GM18498 (cell line): ENCODE data around the gene GALNTL6.

Experiments used
- ATAC-seq: cut with Tn5 transposase; IDR thresholded peaks from one replicate; pipeline ENCODE4 v1.9.1; 2021; ENCODE audit warnings: mild to moderate bottlenecking, moderate library complexity; ENCODE audit not compliant: unreplicated experiment

Gene GALNTL6

GRCh38 chr4:171983935-171984805, 171.0 kb downstream of the GALNTL6 start:
- no peak for ATAC-seq

GRCh38 chr4:171985129-171985528, 171.9 kb downstream of the GALNTL6 start:
- no peak for ATAC-seq

GRCh38 chr4:171993247-171993646, 180.0 kb downstream of the GALNTL6 start:
- ATAC-seq: no peak

- ATAC-seq: no peak
These were observed 194.7 kb downstream of the GALNTL6 start for GRCh38 chr4:172007889-172008288.

- ATAC-seq: no peak
These were observed 196.4 kb downstream of the GALNTL6 start for GRCh38 chr4:172009446-172010230.

GRCh38 chr4:172011196-172011595, 198.0 kb downstream of the GALNTL6 start:
- ATAC-seq: no peak

GRCh38 chr4:172018358-172018757, 205.2 kb downstream of the GALNTL6 start:
- no peak for ATAC-seq

GRCh38 chr4:172035562-172035961, 222.4 kb downstream of the GALNTL6 start:
- no peak for ATAC-seq

- ATAC-seq: no peak
These were observed 227.6 kb downstream of the GALNTL6 start for GRCh38 chr4:172040766-172041165.

GRCh38 chr4:172042714-172043114, 229.5 kb downstream of the GALNTL6 start:
- ATAC-seq: no peak

GRCh38 chr4:172045981-172046380, 232.8 kb downstream of the GALNTL6 start:
- ATAC-seq: no peak

GRCh38 chr4:172048666-172049065, 235.5 kb downstream of the GALNTL6 start:
- no peak for ATAC-seq

GRCh38 chr4:172050911-172051310, 237.7 kb downstream of the GALNTL6 start:
- no peak for ATAC-seq

- peak; percentile 79 for ATAC-seq
These were observed 241.8 kb downstream of the GALNTL6 start for GRCh38 chr4:172055046-172055445.

- no peak for ATAC-seq
These were observed 242.3 kb downstream of the GALNTL6 start for GRCh38 chr4:172055498-172055897.

GRCh38 chr4:172061204-172061603, 248.0 kb downstream of the GALNTL6 start:
- peak; percentile 74 for ATAC-seq

- ATAC-seq: no peak
These were observed 255.3 kb downstream of the GALNTL6 start for GRCh38 chr4:172068506-172068905.

- no peak for ATAC-seq
These were observed 260.4 kb downstream of the GALNTL6 start for GRCh38 chr4:172073590-172073989.

- no peak for ATAC-seq
These were observed 270.1 kb downstream of the GALNTL6 start for GRCh38 chr4:172083272-172083671.

- no peak for ATAC-seq
These were observed 275.4 kb downstream of the GALNTL6 start for GRCh38 chr4:172088556-172088955.

- no peak for ATAC-seq
These were observed 282.0 kb downstream of the GALNTL6 start for GRCh38 chr4:172095161-172095560.

GRCh38 chr4:172096786-172097185, 283.6 kb downstream of the GALNTL6 start:
- no peak for ATAC-seq
